ENCODE measurements around the gene TMEM225B.
A peak's percentile ranks its signal among the peaks of the same experiment; 100 is the strongest.
"Not testable (repeated sequence)": the region's sequence is repeated elsewhere in the genome, so short reads cannot be mapped to it uniquely, and the experiment has no call there.

Gene TMEM225B

DNA sequence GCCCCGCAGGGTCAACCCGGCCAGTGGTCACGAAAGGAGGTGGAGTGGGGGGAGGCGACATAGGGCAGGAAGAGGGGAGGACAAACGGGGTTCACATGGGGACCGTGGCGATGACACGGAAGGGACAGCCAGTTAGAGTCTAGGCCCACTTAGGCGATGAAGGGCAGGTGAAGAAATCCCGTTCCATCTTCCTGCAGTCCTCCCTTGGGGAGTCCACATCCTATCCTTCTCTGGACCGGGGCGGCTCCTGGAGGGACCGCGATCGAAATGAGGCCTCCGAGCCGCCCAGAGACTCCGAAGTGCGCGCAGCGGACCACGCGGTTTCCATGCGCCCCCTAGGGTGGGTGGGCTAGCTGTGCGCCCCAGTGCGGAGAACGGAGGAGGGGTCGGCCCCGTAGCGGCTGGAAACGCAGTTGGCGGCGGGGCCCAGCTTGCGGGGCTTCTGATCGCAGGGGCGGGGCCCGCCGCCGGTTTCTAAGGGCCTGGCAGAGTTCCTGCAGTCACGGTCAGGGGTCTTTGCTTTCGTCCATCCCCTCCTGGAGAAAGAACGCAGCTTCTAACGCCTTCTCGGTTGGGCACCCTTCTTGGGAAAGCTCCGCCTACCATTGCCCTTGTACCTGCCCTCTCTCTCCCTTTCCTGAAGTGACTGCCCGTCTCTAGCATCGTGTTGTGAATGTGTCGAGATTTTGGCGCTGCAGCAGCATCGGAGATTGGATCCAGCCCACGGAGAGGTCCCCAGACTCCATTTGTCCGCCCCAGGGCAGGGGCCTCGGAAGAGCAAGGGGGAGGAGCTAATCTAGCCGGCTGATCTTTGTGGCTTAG is 17.9 kb upstream of the TMEM225B start:
- Histone ChIP-seq H3K9me3 (ENCODE audit: insufficient read depth, low read depth, low read length) (no peaks in the 10 kb centered on the region), H3K36me3 (ENCODE audit: control insufficient read depth in 1 of 2, insufficient read depth in 2 of 2, low read length in 2 of 2) (no peaks in the 10 kb centered on the region), H3K79me2 (ENCODE audit: control insufficient read depth, insufficient read depth, low read length, poor library complexity) (no peaks in the 10 kb centered on the region), H3K4me3 (ENCODE audit: low read depth, low read length) (peak overlapping the region; percentile 55), H2BK120ac (ENCODE audit: insufficient read depth, low read length, poor library complexity) (no peak overlapping the region), H3K9ac (ENCODE audit: low read length) (peak overlapping the region; percentile 1), H3K23ac (ENCODE audit: low read length) (no peak overlapping the region), H3K18ac (ENCODE audit: low read length) (no peak overlapping the region), H3K14ac (ENCODE audit: low read length) (no peak overlapping the region), H4K91ac (ENCODE audit: low read depth, low read length) (no peak overlapping the region), H3K27ac (ENCODE audit: low read depth, low read length) (no peak overlapping the region), H2BK12ac (ENCODE audit: low read length) (no peak overlapping the region), H3K4me2 (ENCODE audit: low read length) (peak overlapping the region; percentile 87), H4K12ac (ENCODE audit: low read depth, low read length) (peak overlapping the region; percentile 39), H4K8ac (ENCODE audit: low read depth, low read length) (peak overlapping the region; percentile 47), H2AK5ac (ENCODE audit: low read length) (no peak overlapping the region), H2BK5ac (ENCODE audit: low read depth, low read length, poor library complexity) (no peak overlapping the region), H3K4me1 (ENCODE audit: control insufficient read depth in 1 of 2, insufficient read depth in 2 of 2, low read length in 2 of 2) (peaks cover 3 to 8% of the 10 kb centered on the region in 2 experiments), H3K27me3 (ENCODE audit: insufficient read depth, low read length) (no peaks in the 10 kb centered on the region), H3K79me1 (ENCODE audit: low read length) (no peaks in the 10 kb centered on the region), H2AFZ (ENCODE audit: insufficient read depth, low read length, poor library complexity) (peak overlapping the region; percentile 4), H3K4ac (ENCODE audit: low read depth, low read length) (no peak overlapping the region)
- DNase-seq: no peak
- WGBS (ENCODE audit: extremely low coverage, insufficient coverage, insufficient read length): no CpG with 5 or more reads among the region's 54 CpGs

DNA sequence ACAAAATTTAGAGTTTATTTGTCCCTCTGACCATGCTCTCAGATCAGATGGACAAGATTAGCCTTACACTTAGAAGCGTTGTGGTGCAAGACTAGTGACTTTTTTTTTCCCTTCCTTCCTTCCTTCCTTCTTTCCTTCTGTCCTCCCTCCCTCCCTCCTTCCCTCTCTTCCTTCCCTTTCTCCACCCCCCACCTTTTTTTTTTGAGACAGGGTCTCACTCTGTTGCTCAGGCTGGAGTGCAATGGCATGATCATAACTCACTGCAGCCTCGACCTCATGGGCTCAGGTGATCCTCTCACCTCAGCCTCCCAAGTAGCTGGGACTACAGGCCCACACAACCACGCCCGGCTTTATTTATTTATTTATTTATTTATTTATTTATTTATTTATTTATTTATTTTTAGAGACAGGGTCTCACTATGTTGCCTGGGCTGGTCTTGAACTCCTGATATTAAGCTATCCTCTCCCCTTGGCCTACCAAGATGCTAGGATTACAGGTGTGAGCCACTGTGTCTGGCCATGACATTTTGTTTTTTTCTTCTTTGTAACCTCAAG is 17.2 kb upstream of the TMEM225B start:
- not testable (repeated sequence) for H4K91ac ChIP-seq (ENCODE audit: low read depth, low read length); H3K4ac ChIP-seq (ENCODE audit: low read depth, low read length); H3K18ac ChIP-seq (ENCODE audit: low read length); H3K4me3 ChIP-seq (ENCODE audit: low read depth, low read length); H3K9me3 ChIP-seq (ENCODE audit: insufficient read depth, low read depth, low read length); H3K36me3 ChIP-seq (ENCODE audit: control insufficient read depth in 1 of 2, insufficient read depth in 2 of 2, low read length in 2 of 2); H2BK120ac ChIP-seq (ENCODE audit: insufficient read depth, low read length, poor library complexity); H3K14ac ChIP-seq (ENCODE audit: low read length); H2BK12ac ChIP-seq (ENCODE audit: low read length); H3K27me3 ChIP-seq (ENCODE audit: insufficient read depth, low read length); H3K79me1 ChIP-seq (ENCODE audit: low read length); H3K79me2 ChIP-seq (ENCODE audit: control insufficient read depth, insufficient read depth, low read length, poor library complexity); H2BK5ac ChIP-seq (ENCODE audit: low read depth, low read length, poor library complexity); H3K4me1 ChIP-seq (ENCODE audit: control insufficient read depth in 1 of 2, insufficient read depth in 2 of 2, low read length in 2 of 2); DNase-seq; H3K23ac ChIP-seq (ENCODE audit: low read length); H3K27ac ChIP-seq (ENCODE audit: low read depth, low read length); H2AK5ac ChIP-seq (ENCODE audit: low read length)
- peak overlapping the region; percentile 4 for H2AFZ ChIP-seq (ENCODE audit: insufficient read depth, low read length, poor library complexity)
- WGBS (ENCODE audit: extremely low coverage, insufficient coverage, insufficient read length): no CpG with 5 or more reads among the region's 4 CpGs
- peak overlapping the region; percentile 87 for H3K4me2 ChIP-seq (ENCODE audit: low read length)
- peak overlapping the region; percentile 47 for H4K8ac ChIP-seq (ENCODE audit: low read depth, low read length)
- H3K9ac ChIP-seq (ENCODE audit: low read length): peak overlapping the region; percentile 1
- H4K12ac ChIP-seq (ENCODE audit: low read depth, low read length): peak overlapping the region; percentile 39

- H3K18ac ChIP-seq (ENCODE audit: low read length): no peak overlapping the region
- no peaks in the 10 kb centered on the region for H3K79me1 ChIP-seq (ENCODE audit: low read length)
- no peak overlapping the region for H4K12ac ChIP-seq (ENCODE audit: low read depth, low read length)
- no peak overlapping the region for H4K8ac ChIP-seq (ENCODE audit: low read depth, low read length)
- no peaks in the 10 kb centered on the region for H3K27me3 ChIP-seq (ENCODE audit: insufficient read depth, low read length)
- H2AFZ ChIP-seq (ENCODE audit: insufficient read depth, low read length, poor library complexity): no peak overlapping the region
- H3K79me2 ChIP-seq (ENCODE audit: control insufficient read depth, insufficient read depth, low read length, poor library complexity): no peaks in the 10 kb centered on the region
- no peak overlapping the region for H2BK120ac ChIP-seq (ENCODE audit: insufficient read depth, low read length, poor library complexity)
- no peaks in the 10 kb centered on the region for H3K36me3 ChIP-seq (ENCODE audit: control insufficient read depth in 1 of 2, insufficient read depth in 2 of 2, low read length in 2 of 2)
- no peak overlapping the region for H3K4me2 ChIP-seq (ENCODE audit: low read length)
- H3K4ac ChIP-seq (ENCODE audit: low read depth, low read length): no peak overlapping the region
- no peak overlapping the region for H3K23ac ChIP-seq (ENCODE audit: low read length)
- H2BK5ac ChIP-seq (ENCODE audit: low read depth, low read length, poor library complexity): no peak overlapping the region
- DNase-seq: no peak
- no peak overlapping the region for H2AK5ac ChIP-seq (ENCODE audit: low read length)
- H3K4me3 ChIP-seq (ENCODE audit: low read depth, low read length): no peak overlapping the region
- WGBS (ENCODE audit: extremely low coverage, insufficient coverage, insufficient read length): no CpG with 5 or more reads among the region's 3 CpGs
- H3K9ac ChIP-seq (ENCODE audit: low read length): no peak overlapping the region
- no peak overlapping the region for H3K27ac ChIP-seq (ENCODE audit: low read depth, low read length)
- no peaks in the 10 kb centered on the region for H3K9me3 ChIP-seq (ENCODE audit: insufficient read depth, low read depth, low read length)
- H3K14ac ChIP-seq (ENCODE audit: low read length): no peak overlapping the region
- H2BK12ac ChIP-seq (ENCODE audit: low read length): no peak overlapping the region
- H4K91ac ChIP-seq (ENCODE audit: low read depth, low read length): no peak overlapping the region
- no peaks in the 10 kb centered on the region for H3K4me1 ChIP-seq (ENCODE audit: control insufficient read depth in 1 of 2, insufficient read depth in 2 of 2, low read length in 2 of 2)
Measured at GRCh38 chr7:99588868-99589267, 9.2 kb upstream of the TMEM225B start.

GRCh38 chr7:99594948-99595745 is 2.9 kb upstream of the TMEM225B start:
- no peaks in the 10 kb centered on the region for H3K4me1 ChIP-seq (ENCODE audit: control insufficient read depth in 1 of 2, insufficient read depth in 2 of 2, low read length in 2 of 2)
- H3K9me3 ChIP-seq (ENCODE audit: insufficient read depth, low read depth, low read length): no peaks in the 10 kb centered on the region
- H3K9ac ChIP-seq (ENCODE audit: low read length): no peak overlapping the region
- H3K14ac ChIP-seq (ENCODE audit: low read length): no peak overlapping the region
- H3K79me1 ChIP-seq (ENCODE audit: low read length): no peaks in the 10 kb centered on the region
- no peak for DNase-seq
- H3K23ac ChIP-seq (ENCODE audit: low read length): no peak overlapping the region
- H3K18ac ChIP-seq (ENCODE audit: low read length): no peak overlapping the region
- no peak overlapping the region for H2BK120ac ChIP-seq (ENCODE audit: insufficient read depth, low read length, poor library complexity)
- no peak overlapping the region for H4K8ac ChIP-seq (ENCODE audit: low read depth, low read length)
- H2AK5ac ChIP-seq (ENCODE audit: low read length): no peak overlapping the region
- no peak overlapping the region for H3K4me3 ChIP-seq (ENCODE audit: low read depth, low read length)
- H4K12ac ChIP-seq (ENCODE audit: low read depth, low read length): no peak overlapping the region
- no peak overlapping the region for H2AFZ ChIP-seq (ENCODE audit: insufficient read depth, low read length, poor library complexity)
- H4K91ac ChIP-seq (ENCODE audit: low read depth, low read length): no peak overlapping the region
- WGBS (ENCODE audit: extremely low coverage, insufficient coverage, insufficient read length): no CpG with 5 or more reads among the region's 7 CpGs
- no peak overlapping the region for H2BK12ac ChIP-seq (ENCODE audit: low read length)
- no peak overlapping the region for H2BK5ac ChIP-seq (ENCODE audit: low read depth, low read length, poor library complexity)
- no peak overlapping the region for H3K4me2 ChIP-seq (ENCODE audit: low read length)
- H3K27me3 ChIP-seq (ENCODE audit: insufficient read depth, low read length): no peaks in the 10 kb centered on the region
- no peak overlapping the region for H3K27ac ChIP-seq (ENCODE audit: low read depth, low read length)
- no peaks in the 10 kb centered on the region for H3K79me2 ChIP-seq (ENCODE audit: control insufficient read depth, insufficient read depth, low read length, poor library complexity)
- H3K36me3 ChIP-seq (ENCODE audit: control insufficient read depth in 1 of 2, insufficient read depth in 2 of 2, low read length in 2 of 2): no peaks in the 10 kb centered on the region
- H3K4ac ChIP-seq (ENCODE audit: low read depth, low read length): no peak overlapping the region
